Stimulated activated CD4-positive, alpha-beta T cell treated with anti-CD3 and anti-CD28 coated beads, Interleukin-1b, Interleukin-23, amount 100 ng/mL, for 48 hours (primary cell): ENCODE data around the gene TUFT1.
"Not testable (repeated sequence)": the region's sequence is repeated elsewhere in the genome, so short reads cannot be mapped to it uniquely, and the experiment has no call there.

ENCODE experiments used
- DNase-seq: peaks from one replicate; pipeline ENCODE4 v3.0.0-alpha.2; 2020

TUFT1 gene

GRCh38 chr1:151618996-151619395 lies 78.9 kb downstream of the TUFT1 start:
- DNase-seq: not testable (repeated sequence)

GRCh38 chr1:151619489-151620093 lies 79.5 kb downstream of the TUFT1 start:
- DNase-seq: no peak

- DNase-seq: no peak
Measured at GRCh38 chr1:151620286-151620685, 80.2 kb downstream of the TUFT1 start.

- DNase-seq: no peak
Measured at GRCh38 chr1:151621351-151621750, 81.2 kb downstream of the TUFT1 start.

GRCh38 chr1:151624783-151625182 lies 84.7 kb downstream of the TUFT1 start:
- no peak for DNase-seq

- DNase-seq: no peak
Measured at GRCh38 chr1:151626740-151627334, 86.7 kb downstream of the TUFT1 start.

- no peak for DNase-seq
Measured at GRCh38 chr1:151629278-151629677, 89.2 kb downstream of the TUFT1 start.
